Measurements from ENCODE around the gene TESPA1. TPM values are rescaled to one million over a fixed set of nuclear protein-coding genes. Genes with fewer than 3 reads are reported as not detected.

The TESPA1 gene
- total and polyA plus RNA-seq, 2 donors (not counting 1 experiment from before 2014, with no cell fraction given): not detected

GRCh38 chr12:54998958-54999510 lies 14.5 kb upstream of the TESPA1 start:
- Histone ChIP-seq H3K9me3 (ENCODE audit: control insufficient read depth, insufficient read depth, low read depth, low read length) (no peaks in the 10 kb centered on the region), H3K79me2 (ENCODE audit: control insufficient read depth, insufficient read depth, low read length) (no peaks in the 10 kb centered on the region), H3K27ac (ENCODE audit: insufficient read depth, low read length) (no peak overlapping the region), H3K4me1 (ENCODE audit: control insufficient read depth, extremely low read depth, insufficient read depth, low read length) (no peaks in the 10 kb centered on the region), H3K9ac (ENCODE audit: insufficient read depth, low read length) (no peak overlapping the region), H3K4me2 (ENCODE audit: extremely low read depth, insufficient read depth, low read length) (no peak overlapping the region), H4K20me1 (ENCODE audit: control insufficient read depth, extremely low read depth, insufficient read depth, low read length) (no peaks in the 10 kb centered on the region), H3K4me3 (replicated peaks in 1 of 4; ENCODE audit: control extremely low read depth in 1 of 4, insufficient read depth in 1 of 4, low read depth in 3 of 4, low read length in 4 of 4) (no peak overlapping the region), H2AFZ (ENCODE audit: low read length) (no peak overlapping the region), H3K27me3 (ENCODE audit: control insufficient read depth, insufficient read depth, low read length) (no peaks in the 10 kb centered on the region), H3K36me3 (ENCODE audit: control insufficient read depth, insufficient read depth, low read length) (no peaks in the 10 kb centered on the region)
- TF ChIP-seq EZH2 (IDR thresholded peaks at IDR 0.05; ENCODE audit: low read length, missing control alignments): no peak
- TF ChIP-seq, protein P1, sequence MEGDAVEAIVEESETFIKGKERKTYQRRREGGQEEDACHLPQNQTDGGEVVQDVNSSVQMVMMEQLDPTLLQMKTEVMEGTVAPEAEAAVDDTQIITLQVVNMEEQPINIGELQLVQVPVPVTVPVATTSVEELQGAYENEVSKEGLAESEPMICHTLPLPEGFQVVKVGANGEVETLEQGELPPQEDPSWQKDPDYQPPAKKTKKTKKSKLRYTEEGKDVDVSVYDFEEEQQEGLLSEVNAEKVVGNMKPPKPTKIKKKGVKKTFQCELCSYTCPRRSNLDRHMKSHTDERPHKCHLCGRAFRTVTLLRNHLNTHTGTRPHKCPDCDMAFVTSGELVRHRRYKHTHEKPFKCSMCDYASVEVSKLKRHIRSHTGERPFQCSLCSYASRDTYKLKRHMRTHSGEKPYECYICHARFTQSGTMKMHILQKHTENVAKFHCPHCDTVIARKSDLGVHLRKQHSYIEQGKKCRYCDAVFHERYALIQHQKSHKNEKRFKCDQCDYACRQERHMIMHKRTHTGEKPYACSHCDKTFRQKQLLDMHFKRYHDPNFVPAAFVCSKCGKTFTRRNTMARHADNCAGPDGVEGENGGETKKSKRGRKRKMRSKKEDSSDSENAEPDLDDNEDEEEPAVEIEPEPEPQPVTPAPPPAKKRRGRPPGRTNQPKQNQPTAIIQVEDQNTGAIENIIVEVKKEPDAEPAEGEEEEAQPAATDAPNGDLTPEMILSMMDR (conservative IDR thresholded peaks at IDR 0.05 in 1 of 2, IDR thresholded peaks at IDR 0.05 in 1 of 2; ENCODE audit: low read depth in 1 of 2, low read length in 2 of 2): no peak
- DNase-seq (ENCODE audit: low read depth in 2 of 2): no peak

GRCh38 chr12:54997929-54998522 lies 13.5 kb upstream of the TESPA1 start:
- no peak for DNase-seq (ENCODE audit: low read depth in 2 of 2)
- H3K4me3 ChIP-seq (replicated peaks in 1 of 4; ENCODE audit: control extremely low read depth in 1 of 4, insufficient read depth in 1 of 4, low read depth in 3 of 4, low read length in 4 of 4): no peak overlapping the region
- H3K36me3 ChIP-seq (ENCODE audit: control insufficient read depth, insufficient read depth, low read length): no peaks in the 10 kb centered on the region
- no peaks in the 10 kb centered on the region for H4K20me1 ChIP-seq (ENCODE audit: control insufficient read depth, extremely low read depth, insufficient read depth, low read length)
- TF ChIP-seq, protein P1 (conservative IDR thresholded peaks at IDR 0.05 in 1 of 2, IDR thresholded peaks at IDR 0.05 in 1 of 2; ENCODE audit: low read depth in 1 of 2, low read length in 2 of 2): no peak
- no peak for TF ChIP-seq EZH2 (IDR thresholded peaks at IDR 0.05; ENCODE audit: low read length, missing control alignments)
- H3K27me3 ChIP-seq (ENCODE audit: control insufficient read depth, insufficient read depth, low read length): no peaks in the 10 kb centered on the region
- no peak overlapping the region for H3K4me2 ChIP-seq (ENCODE audit: extremely low read depth, insufficient read depth, low read length)
- no peak overlapping the region for H3K27ac ChIP-seq (ENCODE audit: insufficient read depth, low read length)
- H3K79me2 ChIP-seq (ENCODE audit: control insufficient read depth, insufficient read depth, low read length): no peaks in the 10 kb centered on the region
- no peak overlapping the region for H3K9ac ChIP-seq (ENCODE audit: insufficient read depth, low read length)
- H2AFZ ChIP-seq (ENCODE audit: low read length): no peak overlapping the region
- H3K9me3 ChIP-seq (ENCODE audit: control insufficient read depth, insufficient read depth, low read depth, low read length): no peaks in the 10 kb centered on the region
- no peaks in the 10 kb centered on the region for H3K4me1 ChIP-seq (ENCODE audit: control insufficient read depth, extremely low read depth, insufficient read depth, low read length)

- H3K4me1 ChIP-seq (ENCODE audit: control insufficient read depth, extremely low read depth, insufficient read depth, low read length): no peaks in the 10 kb centered on the region
- H3K27ac ChIP-seq (ENCODE audit: insufficient read depth, low read length): no peak overlapping the region
- H3K4me3 ChIP-seq (replicated peaks in 1 of 4; ENCODE audit: control extremely low read depth in 1 of 4, insufficient read depth in 1 of 4, low read depth in 3 of 4, low read length in 4 of 4): no peak overlapping the region
These were observed 11.6 kb upstream of the TESPA1 start for GRCh38 chr12:54996205-54996604.

More at GRCh38 chr12:54996205-54996604, 11.6 kb upstream of the TESPA1 start:
- Histone ChIP-seq H3K9me3 (ENCODE audit: control insufficient read depth, insufficient read depth, low read depth, low read length) (no peaks in the 10 kb centered on the region), H3K27me3 (ENCODE audit: control insufficient read depth, insufficient read depth, low read length) (no peaks in the 10 kb centered on the region), H3K9ac (ENCODE audit: insufficient read depth, low read length) (no peak overlapping the region), H3K36me3 (ENCODE audit: control insufficient read depth, insufficient read depth, low read length) (no peaks in the 10 kb centered on the region), H3K79me2 (ENCODE audit: control insufficient read depth, insufficient read depth, low read length) (no peaks in the 10 kb centered on the region), H4K20me1 (ENCODE audit: control insufficient read depth, extremely low read depth, insufficient read depth, low read length) (no peaks in the 10 kb centered on the region), H3K4me2 (ENCODE audit: extremely low read depth, insufficient read depth, low read length) (no peak overlapping the region), H2AFZ (ENCODE audit: low read length) (no peak overlapping the region)
- DNase-seq (ENCODE audit: low read depth in 2 of 2): no peak
- TF ChIP-seq EZH2 (IDR thresholded peaks at IDR 0.05; ENCODE audit: low read length, missing control alignments): no peak
- TF ChIP-seq, protein P1 (conservative IDR thresholded peaks at IDR 0.05 in 1 of 2, IDR thresholded peaks at IDR 0.05 in 1 of 2; ENCODE audit: low read depth in 1 of 2, low read length in 2 of 2): no peak

All from fibroblast of lung (primary cell).